PC-9 (cell line): ENCODE results near the gene ARHGEF1. TPM values are rescaled to one million over a fixed set of nuclear protein-coding genes. Genes with fewer than 3 reads are reported as not detected.
A peak's percentile ranks its signal among the peaks of the same experiment; 100 is the strongest.

ENCODE experiments used
- BruUV-seq: library from RNA; stranded (reverse); fragments of 400-500 nt; replicated peaks from 2 replicates; lab custom pipeline; 2021; lab: Mats Ljungman, UMichigan
- CTCF ChIA-PET: fragments of 300-600 bp; sonication (Branson Sonifier 250); formaldehyde crosslinking; loops from one replicate; lab custom pipeline; 2022; ENCODE audit warnings: antibody characterized with exemption; lab: Charles Lee
- POLR2A ChIA-PET: fragments of 300-600 bp; sonication (Branson Sonifier 250); formaldehyde crosslinking; loops from one replicate; lab custom pipeline; 2022; ENCODE audit warnings: antibody characterized with exemption; ENCODE audit not compliant: unreplicated experiment; lab: Charles Lee
- DNase-seq, 2 experiments: peaks; one replicate each; pipeline versions ENCODE4 v3.0.0 to v3.0.0-alpha.2; 2015 to 2022; ENCODE audit warnings: mixed read lengths in 1 of 2
- H2AFZ ChIP-seq: fragments of 200-600 bp; sonication (generic); 2 replicates; pipeline ENCODE4 v1.8.1; 2017; ENCODE audit warnings: antibody characterized with exemption
- H3F3A ChIP-seq: fragments of 200-600 bp; sonication (generic); 2 replicates; pipeline ENCODE4 v1.8.1; 2017; ENCODE audit warnings: antibody characterized with exemption, mild to moderate bottlenecking, low read depth; ENCODE audit not compliant: insufficient read depth
- H3K27ac ChIP-seq: fragments of 200-600 bp; sonication (generic); 2 replicates; pipeline ENCODE4 v1.6.1; 2016; ENCODE audit warnings: mixed run types
- H3K27me3 ChIP-seq: fragments of 200-600 bp; sonication (generic); 2 replicates; pipeline ENCODE4 v1.6.1; 2016; ENCODE audit warnings: low read depth, mixed run types; ENCODE audit not compliant: insufficient read depth
- H3K36me3 ChIP-seq: fragments of 200-600 bp; sonication (generic); 2 replicates; pipeline ENCODE4 v1.6.1; 2016; ENCODE audit warnings: low read depth, mixed run types
- H3K4me1 ChIP-seq: fragments of 200-600 bp; sonication (generic); replicated peaks from 2 replicates; pipeline ENCODE4 v1.6.1; 2016; ENCODE audit warnings: mixed run types; ENCODE audit not compliant: insufficient read depth
- H3K4me2 ChIP-seq: fragments of 200-600 bp; sonication (generic); 2 replicates; pipeline ENCODE4 v1.6.1; 2017; ENCODE audit warnings: mixed run types
- H3K4me3 ChIP-seq: fragments of 200-600 bp; sonication (generic); 2 replicates; pipeline ENCODE4 v1.6.1; 2016; ENCODE audit warnings: mixed run types
- H3K79me2 ChIP-seq: fragments of 200-600 bp; sonication (generic); 2 replicates; pipeline ENCODE4 v1.6.1; 2017; ENCODE audit warnings: low read depth, mixed run types
- H3K9me2 ChIP-seq: fragments of 200-600 bp; sonication (generic); 2 replicates; pipeline ENCODE4 v1.8.1; 2017; ENCODE audit warnings: mild to moderate bottlenecking; ENCODE audit not compliant: insufficient read depth
- H3K9me3 ChIP-seq: fragments of 200-600 bp; sonication (generic); 2 replicates; pipeline ENCODE4 v1.8.1; 2016; ENCODE audit warnings: low read depth; ENCODE audit not compliant: insufficient read depth
- H4K20me1 ChIP-seq: fragments of 200-600 bp; sonication (generic); 2 replicates; pipeline ENCODE4 v1.8.1; 2017; ENCODE audit not compliant: insufficient read depth
- CTCF ChIP-seq: fragments of 200-600 bp; sonication (generic); conservative IDR thresholded peaks from 2 replicates; pipeline ENCODE4 v1.6.1; 2017; ENCODE audit warnings: mixed run types, antibody characterized with exemption, mild to moderate bottlenecking, moderate library complexity
- EZH2 ChIP-seq: fragments of 200-600 bp; sonication (generic); IDR thresholded peaks from 2 replicates; pipeline ENCODE4 v1.8.0; 2017; ENCODE audit warnings: antibody characterized with exemption, low read depth
- intact Hi-C: fragments of 100-400 bp; cut with micrococcal nuclease; formaldehyde crosslinking; loops from one replicate; pipeline ENCODE4 v1.10.0; 2022; ENCODE audit not compliant: unreplicated experiment
- total RNA-seq: library from RNA; stranded (reverse); gene quantifications from 2 replicates; pipeline ENCODE4 v1.2.3, GENCODE V29; 2021

The ARHGEF1 gene
- total RNA-seq, 1 experiment from 2014 or later, result 101 TPM

DNA sequence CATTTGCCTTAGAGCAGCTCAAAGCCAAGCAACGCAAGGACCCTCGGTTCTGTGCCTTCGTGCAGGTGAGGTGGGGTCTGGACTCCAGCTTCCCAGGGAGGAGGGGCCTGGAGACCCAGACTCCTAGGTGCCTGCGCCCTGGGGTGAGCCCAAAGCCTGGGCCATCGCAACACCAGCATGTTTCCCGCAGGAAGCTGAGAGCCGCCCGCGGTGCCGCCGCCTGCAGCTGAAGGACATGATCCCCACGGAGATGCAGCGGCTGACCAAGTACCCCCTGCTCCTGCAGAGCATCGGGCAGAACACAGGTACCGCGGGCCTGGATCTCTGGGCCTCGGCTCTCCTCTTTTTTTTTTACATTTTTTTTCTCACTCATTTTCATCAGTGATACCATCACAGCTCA lies 19.6 kb downstream of the ARHGEF1 start:
- H3K27ac ChIP-seq, result no peak overlapping the region
- no peaks in the 10 kb centered on the region for H3K79me2 ChIP-seq
- no peaks in the 10 kb centered on the region for H3K9me3 ChIP-seq
- BruUV-seq, result no TSS peak
- ChIA-PET CTCF (interaction anchor here (0.5 to 1.2 kb wide), 3 partner anchors 15 to 202 kb away, joined by 3 to 4 read pairs (median 3); no protein-coding TSS in a partner anchor), POLR2A (no interaction called here)
- H3K36me3 ChIP-seq, result no peaks in the 10 kb centered on the region; the same call in 1 of the 2 replicates
- TF ChIP-seq EZH2 (no peak), CTCF (no peak)
- no peak overlapping the region for H3K4me2 ChIP-seq
- DNase-seq, result no peak
- H3F3A ChIP-seq, result peaks cover 15% of the 10 kb centered on the region; the same call in 1 of the 2 replicates
- no peak overlapping the region for H3K4me3 ChIP-seq
- intact Hi-C loops, result no loop called here
- no peaks in the 10 kb centered on the region for H3K9me2 ChIP-seq
- H3K27me3 ChIP-seq, result no peaks in the 10 kb centered on the region
- H4K20me1 ChIP-seq, result peaks cover 46% of the 10 kb centered on the region
- peaks cover 19% of the 10 kb centered on the region for H3K4me1 ChIP-seq
- no peak overlapping the region for H2AFZ ChIP-seq

DNA sequence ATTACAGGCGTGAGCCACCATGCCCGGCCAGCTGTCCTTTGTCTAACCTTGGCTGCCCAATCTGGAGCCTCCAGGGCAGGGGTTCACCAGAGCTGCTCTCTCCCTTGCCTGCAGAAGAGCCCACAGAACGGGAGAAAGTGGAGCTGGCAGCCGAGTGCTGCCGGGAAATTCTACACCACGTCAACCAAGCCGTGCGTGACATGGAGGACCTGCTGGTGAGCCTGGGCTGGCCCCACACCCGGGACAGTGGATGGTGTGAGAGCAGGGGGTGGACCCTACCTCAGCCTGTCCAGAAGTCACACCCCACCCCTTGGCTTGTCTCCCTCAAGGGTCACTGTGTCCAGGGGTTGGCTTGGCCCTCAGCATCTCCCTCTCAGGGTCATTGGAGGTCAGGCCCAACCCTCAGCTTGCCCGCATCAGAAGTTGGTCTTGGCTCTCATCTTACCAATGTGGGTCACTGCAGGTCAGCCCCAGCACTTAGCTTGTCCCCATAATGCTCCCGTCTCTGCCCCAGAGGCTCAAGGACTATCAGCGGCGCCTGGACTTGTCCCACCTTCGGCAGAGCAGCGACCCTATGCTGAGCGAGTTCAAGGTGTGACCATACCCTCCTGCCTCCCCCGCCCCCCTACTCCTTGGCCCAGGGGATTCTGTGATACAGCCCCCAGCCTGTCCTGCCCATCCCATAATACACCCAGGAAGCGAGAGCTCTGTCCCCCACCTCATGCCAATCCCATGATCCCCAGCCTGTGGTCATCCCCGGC lies 20.4 kb downstream of the ARHGEF1 start:
- Histone ChIP-seq H3F3A (peaks cover 12% of the 10 kb centered on the region; the same call in 1 of the 2 replicates), H3K9me2 (no peaks in the 10 kb centered on the region), H4K20me1 (peaks cover 43% of the 10 kb centered on the region), H2AFZ (no peak overlapping the region), H3K4me1 (peaks cover 19% of the 10 kb centered on the region), H3K79me2 (no peaks in the 10 kb centered on the region), H3K4me2 (no peak overlapping the region), H3K27me3 (no peaks in the 10 kb centered on the region), H3K36me3 (no peaks in the 10 kb centered on the region; the same call in 1 of the 2 replicates), H3K27ac (no peak overlapping the region), H3K9me3 (no peaks in the 10 kb centered on the region), H3K4me3 (no peak overlapping the region)
- ChIA-PET CTCF (interaction anchor here (0.5 to 1.2 kb wide), 2 partner anchors 15 to 26 kb away, joined by 3 to 4 read pairs; no protein-coding TSS in a partner anchor), POLR2A (no interaction called here)
- intact Hi-C loops, result no loop called here
- no peak for DNase-seq
- BruUV-seq, result no TSS peak
- TF ChIP-seq EZH2 (no peak), CTCF (no peak)

DNA sequence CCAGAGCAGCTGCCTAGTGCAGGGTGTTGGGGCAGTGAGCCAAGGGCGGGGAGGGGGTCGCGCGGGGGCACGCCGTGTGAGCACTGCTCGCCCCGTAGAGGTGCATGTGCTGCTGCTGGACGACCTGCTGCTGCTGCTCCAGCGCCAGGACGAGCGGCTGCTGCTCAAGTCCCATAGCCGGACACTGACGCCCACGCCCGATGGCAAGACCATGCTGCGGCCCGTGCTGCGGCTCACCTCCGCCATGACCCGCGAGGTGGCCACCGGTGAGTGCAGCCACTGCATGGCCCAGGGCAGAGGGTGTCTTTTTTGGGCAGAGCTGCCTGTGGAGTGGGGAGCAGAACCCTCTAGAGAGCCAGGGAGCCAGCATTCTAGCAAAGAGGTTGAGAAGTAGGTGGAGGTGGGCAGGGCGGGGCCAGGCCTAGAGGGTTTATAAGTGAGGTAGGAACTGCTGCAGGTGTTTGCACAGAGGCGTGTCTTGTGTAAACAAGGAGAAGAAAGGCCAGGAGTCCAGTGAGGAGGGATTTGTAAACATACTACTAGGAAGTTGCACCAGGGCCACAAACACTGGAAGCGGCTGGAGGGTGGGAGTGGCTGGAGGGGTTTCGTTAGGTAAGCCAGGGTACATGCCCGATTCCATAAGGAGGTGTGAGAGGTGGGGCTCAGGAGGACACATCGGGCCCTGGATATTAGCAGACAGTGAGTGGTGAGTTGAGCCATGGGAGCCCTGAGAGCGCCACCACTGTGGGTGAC lies 21.3 kb downstream of the ARHGEF1 start:
- Histone ChIP-seq H3K4me3 (no peak overlapping the region), H3K9me3 (no peaks in the 10 kb centered on the region), H3K36me3 (no peaks in the 10 kb centered on the region; the same call in 1 of the 2 replicates), H4K20me1 (peaks cover 39% of the 10 kb centered on the region), H3K4me2 (peak overlapping the region; percentile 41), H3K79me2 (no peaks in the 10 kb centered on the region), H3K9me2 (no peaks in the 10 kb centered on the region), H3F3A (peaks cover 6% of the 10 kb centered on the region; the same call in 1 of the 2 replicates), H3K4me1 (peaks cover 19% of the 10 kb centered on the region), H3K27me3 (no peaks in the 10 kb centered on the region), H3K27ac (0 out of 2 replicates have a peak overlapping the region, but pooled peaks have one; percentile 21), H2AFZ (no peak overlapping the region)
- peak; percentile 78 to 96 for DNase-seq
- intact Hi-C loops, result no loop called here
- POLR2A ChIA-PET, result no interaction called here
- no peak for TF ChIP-seq CTCF
- BruUV-seq, result no TSS peak
- CTCF ChIA-PET, result no interaction called here
